HCT116 (cell line): ENCODE results near the gene VSNL1. TPM values are rescaled to one million over a fixed set of nuclear protein-coding genes. Genes with fewer than 3 reads are reported as not detected.

Experiments
- ATAC-seq: fragments of 200-7000 bp; cut with Tn5 transposase; 2 replicates; pipeline ENCODE4 v1.9.1; 2020; ENCODE audit warnings: mild to moderate bottlenecking, moderate library complexity
- BruUV-seq: library from RNA; stranded (reverse); fragments of 400-500 nt; replicated peaks from 2 replicates; lab custom pipeline; 2021; lab: Mats Ljungman, UMichigan
- CTCF ChIA-PET: fragments of 300-600 bp; sonication (Branson Sonifier 250); formaldehyde crosslinking; loops from one replicate; lab custom pipeline; 2021; ENCODE audit warnings: antibody characterized with exemption; lab: Charles Lee
- POLR2A ChIA-PET: fragments of 300-600, 350-600 bp; sonication (Branson Sonifier 250); formaldehyde crosslinking; loops from one replicate; lab custom pipeline; 2021; ENCODE audit warnings: antibody characterized with exemption; lab: Charles Lee
- RAD21 ChIA-PET, 2 experiments: fragments of 300-600 bp; sonication (Branson Sonifier 250); formaldehyde crosslinking; loops; one replicate each; lab custom pipeline; 2023; ENCODE audit warnings: low total read pairs in 2 of 2; ENCODE audit not compliant: uncharacterized antibody in 2 of 2, unreplicated experiment in 2 of 2, low non-redundant PET in 1 of 2; lab: Charles Lee
- DNase-seq: peaks from one replicate; pipeline ENCODE4 v3.0.0-alpha.2; 2010; ENCODE audit warnings: low read depth, low spot score
- H2AFZ ChIP-seq: fragments of 200-600 bp; shearing (Covaris generic), sonication (generic); 2 replicates; pipeline ENCODE4 v1.6.1; 2017; ENCODE audit warnings: low read depth, mixed run types, mixed read lengths, antibody characterized with exemption, low read length; ENCODE audit not compliant: poor library complexity, severe bottlenecking
- H3K27ac ChIP-seq: 2 replicates; pipeline ENCODE4 v1.5.1; 2012; ENCODE audit warnings: low read depth, low read length
- H3K27me3 ChIP-seq: fragments of 200-600 bp; sonication (generic); 2 replicates; pipeline ENCODE4 v1.6.1; 2016; ENCODE audit warnings: mixed run types, low read length, mixed read lengths; ENCODE audit not compliant: insufficient read depth
- H3K36me3 ChIP-seq, 2 experiments: fragments of 200-500 bp in 1 of 2; fragments of 200-600 bp in 1 of 2; sonication (Bioruptor generic) in 1 of 2; sonication (generic) in 1 of 2; 2 replicates each; pipeline versions ENCODE4 v1.5.1 to v1.6.1; 2014 to 2016; ENCODE audit warnings: low read length in 2 of 2, inconsistent platforms in 1 of 2, mixed read lengths in 1 of 2, mixed run types in 1 of 2; ENCODE audit not compliant: insufficient read depth in 2 of 2, control insufficient read depth in 1 of 2
- H3K4me1 ChIP-seq, 2 experiments: fragments of 200-600 bp in 1 of 2; sonication (generic) in 1 of 2; 2 replicates each; pipeline versions ENCODE4 v1.5.1 to v1.6.1; 2012 to 2017; ENCODE audit warnings: low read length in 2 of 2, inconsistent platforms in 1 of 2, mild to moderate bottlenecking in 1 of 2, mixed read lengths in 1 of 2, mixed run types in 1 of 2, moderate library complexity in 1 of 2; ENCODE audit not compliant: insufficient read depth in 2 of 2, control insufficient read depth in 1 of 2
- H3K4me2 ChIP-seq: fragments of 200-600 bp; sonication (generic); 2 replicates; pipeline ENCODE4 v1.6.1; 2017; ENCODE audit warnings: mixed run types, low read length, mixed read lengths
- H3K4me3 ChIP-seq, 2 experiments: fragments of 200-600 bp in 1 of 2; sonication (generic) in 1 of 2; replicated peaks in 1 of 2; 2 replicates each; pipeline ENCODE4 v1.5.1; 2011 to 2016; ENCODE audit warnings: low read length in 2 of 2, control low read depth in 1 of 2, low read depth in 1 of 2, mild to moderate bottlenecking in 1 of 2, mixed read lengths in 1 of 2, mixed run types in 1 of 2
- H3K79me2 ChIP-seq: fragments of 200-600 bp; sonication (generic); 2 replicates; pipeline ENCODE4 v1.6.1; 2017; ENCODE audit warnings: mild to moderate bottlenecking, mixed run types, low read length, moderate library complexity, mixed read lengths; ENCODE audit not compliant: insufficient read depth
- H3K9ac ChIP-seq: fragments of 200-600 bp; sonication (generic); 2 replicates; pipeline ENCODE4 v1.6.1; 2016; ENCODE audit warnings: low read length, mixed read lengths
- H3K9me2 ChIP-seq: fragments of 200-600 bp; sonication (generic), shearing (Covaris generic); 2 replicates; pipeline ENCODE4 v1.6.1; 2017; ENCODE audit warnings: mixed run types, mild to moderate bottlenecking, moderate library complexity; ENCODE audit not compliant: insufficient read depth
- H3K9me3 ChIP-seq, 2 experiments: fragments of 200-500 bp in 1 of 2; fragments of 200-600 bp in 1 of 2; sonication (Bioruptor generic) in 1 of 2; sonication (generic) in 1 of 2; 2 replicates each; pipeline ENCODE4 v1.6.1; 2014 to 2017; ENCODE audit warnings: low read length in 2 of 2, mixed read lengths in 2 of 2, inconsistent platforms in 1 of 2, low read depth in 1 of 2, mild to moderate bottlenecking in 1 of 2, mixed run types in 1 of 2, moderate library complexity in 1 of 2; ENCODE audit not compliant: control insufficient read depth in 1 of 2, insufficient read depth in 1 of 2
- H4K20me1 ChIP-seq: fragments of 200-600 bp; sonication (generic), shearing (Covaris generic); 2 replicates; pipeline ENCODE4 v1.6.1; 2017; ENCODE audit warnings: mixed run types, mild to moderate bottlenecking, moderate library complexity; ENCODE audit not compliant: insufficient read depth
- SRF ChIP-seq: IDR thresholded peaks from 2 replicates; pipeline ENCODE4 v1.6.1; 2012; ENCODE audit warnings: low read depth
- ZBTB33 ChIP-seq: IDR thresholded peaks from 2 replicates; pipeline ENCODE4 v1.6.1; 2011; ENCODE audit warnings: mild to moderate bottlenecking, low read length, moderate library complexity; ENCODE audit not compliant: insufficient replicate concordance; ENCODE audit errors: extremely low read depth
- ZFX ChIP-seq: fragments of 450-650 bp; IDR thresholded peaks from 2 replicates; pipeline ENCODE4 v1.6.1; 2017
- ZNF274 ChIP-seq: fragments of 200-500 bp; sonication (Bioruptor generic); IDR thresholded peaks from 2 replicates; pipeline ENCODE4 v1.6.1; 2014; ENCODE audit warnings: mild to moderate bottlenecking, low read depth, low read length, inconsistent platforms
- intact Hi-C: fragments of 100-400 bp; cut with micrococcal nuclease; formaldehyde crosslinking; loops from 2 replicates; pipeline ENCODE4 v1.10.0; 2022
- total RNA-seq: library from RNA; stranded (reverse); gene quantifications from one replicate; pipeline ENCODE4 v1.2.1, GENCODE V29; 2021; ENCODE audit not compliant: unreplicated experiment
- TF ChIP-seq, protein P1 (sequence below): IDR thresholded peaks from 2 replicates; pipeline ENCODE4 v1.6.1; 2012; ENCODE audit warnings: low read depth

The VSNL1 gene
- total RNA-seq, 1 experiment from 2014 or later, result 4.6 TPM

GRCh38 chr2:17591846-17592245 is 51.4 kb downstream of the VSNL1 start (continued):
- TF ChIP-seq ZBTB33 (no peak), SRF (no peak)

- intact Hi-C loops, result no loop called here
- H3K27ac ChIP-seq, result no peak overlapping the region
- no peak overlapping the region for H3K4me2 ChIP-seq
- ATAC-seq, result no peak
- no peaks in the 10 kb centered on the region for H3K36me3 ChIP-seq
- no peaks in the 10 kb centered on the region for H3K9me3 ChIP-seq
- H3K79me2 ChIP-seq, result no peaks in the 10 kb centered on the region
- no peaks in the 10 kb centered on the region for H4K20me1 ChIP-seq
- no peaks in the 10 kb centered on the region for H3K9me2 ChIP-seq
- RAD21 ChIA-PET, result no interaction called here
- CTCF ChIA-PET, result no interaction called here
- H3K4me3 ChIP-seq, result no peak overlapping the region
- TF ChIP-seq ZFX (no peak), ZNF274 (no peak)
- TF ChIP-seq, protein P1, sequence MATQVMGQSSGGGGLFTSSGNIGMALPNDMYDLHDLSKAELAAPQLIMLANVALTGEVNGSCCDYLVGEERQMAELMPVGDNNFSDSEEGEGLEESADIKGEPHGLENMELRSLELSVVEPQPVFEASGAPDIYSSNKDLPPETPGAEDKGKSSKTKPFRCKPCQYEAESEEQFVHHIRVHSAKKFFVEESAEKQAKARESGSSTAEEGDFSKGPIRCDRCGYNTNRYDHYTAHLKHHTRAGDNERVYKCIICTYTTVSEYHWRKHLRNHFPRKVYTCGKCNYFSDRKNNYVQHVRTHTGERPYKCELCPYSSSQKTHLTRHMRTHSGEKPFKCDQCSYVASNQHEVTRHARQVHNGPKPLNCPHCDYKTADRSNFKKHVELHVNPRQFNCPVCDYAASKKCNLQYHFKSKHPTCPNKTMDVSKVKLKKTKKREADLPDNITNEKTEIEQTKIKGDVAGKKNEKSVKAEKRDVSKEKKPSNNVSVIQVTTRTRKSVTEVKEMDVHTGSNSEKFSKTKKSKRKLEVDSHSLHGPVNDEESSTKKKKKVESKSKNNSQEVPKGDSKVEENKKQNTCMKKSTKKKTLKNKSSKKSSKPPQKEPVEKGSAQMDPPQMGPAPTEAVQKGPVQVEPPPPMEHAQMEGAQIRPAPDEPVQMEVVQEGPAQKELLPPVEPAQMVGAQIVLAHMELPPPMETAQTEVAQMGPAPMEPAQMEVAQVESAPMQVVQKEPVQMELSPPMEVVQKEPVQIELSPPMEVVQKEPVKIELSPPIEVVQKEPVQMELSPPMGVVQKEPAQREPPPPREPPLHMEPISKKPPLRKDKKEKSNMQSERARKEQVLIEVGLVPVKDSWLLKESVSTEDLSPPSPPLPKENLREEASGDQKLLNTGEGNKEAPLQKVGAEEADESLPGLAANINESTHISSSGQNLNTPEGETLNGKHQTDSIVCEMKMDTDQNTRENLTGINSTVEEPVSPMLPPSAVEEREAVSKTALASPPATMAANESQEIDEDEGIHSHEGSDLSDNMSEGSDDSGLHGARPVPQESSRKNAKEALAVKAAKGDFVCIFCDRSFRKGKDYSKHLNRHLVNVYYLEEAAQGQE, result no peak
- no peaks in the 10 kb centered on the region for H3K27me3 ChIP-seq
- no peak for DNase-seq
- BruUV-seq, result no TSS peak
- H2AFZ ChIP-seq, result no peak overlapping the region
- no peak overlapping the region for H3K9ac ChIP-seq
- POLR2A ChIA-PET, result no interaction called here
- H3K4me1 ChIP-seq, result peaks cover 0 to 20% of the 10 kb centered on the region in 2 experiments; a peak in 1 of 4 replicates
Measured at GRCh38 chr2:17592731-17593409, 52.4 kb downstream of the VSNL1 start.
